Adrenal gland (tissue), 12 donors: ENCODE measurements around the gene COL24A1. TPM values are rescaled to one million over a fixed set of nuclear protein-coding genes. Genes with fewer than 3 reads are reported as not detected.

Experiments
- DNase-seq, 7 donors: peaks; one replicate each; pipeline ENCODE4 v3.0.0-alpha.2; 2019 to 2020
- H3K27ac ChIP-seq, 5 donors: fragments of 200-600 bp; sonication (generic) in 4 of 5; 1 replicate in 3 of 5; 2 replicates in 2 of 5; pipeline versions ENCODE4 v1.5.1 to v1.8.0; 2016 to 2020; ENCODE audit warnings: mild to moderate bottlenecking in 1 of 5
- H3K27me3 ChIP-seq: fragments of 200-600 bp; 2 replicates; pipeline ENCODE4 v1.8.0; 2021
- H3K36me3 ChIP-seq, 2 donors: fragments of 200-600 bp; replicated peaks in 1 of 2; 1 replicate in 1 of 2; 2 replicates in 1 of 2; pipeline versions ENCODE4 v1.5.1 to v1.8.0; 2018 to 2022
- H3K4me1 ChIP-seq, 2 donors: fragments of 200-600 bp; replicated peaks in 1 of 2; 1 replicate in 1 of 2; 2 replicates in 1 of 2; pipeline versions ENCODE4 v1.5.1 to v1.8.0; 2018 to 2021
- H3K4me3 ChIP-seq, 4 donors: fragments of 200-600 bp; sonication (generic) in 3 of 4; one replicate each; pipeline ENCODE4 v1.5.1; 2016 to 2018
- H3K9me3 ChIP-seq, 3 donors: fragments of 200-600 bp; sonication (generic) in 1 of 3; replicated peaks in 1 of 3; 1 replicate in 2 of 3; 2 replicates in 1 of 3; pipeline versions ENCODE4 v1.5.1 to v1.8.0; 2016 to 2021
- POLR2A ChIP-seq, 2 donors: fragments of 450-650 bp; IDR thresholded peaks; one replicate each; pipeline ENCODE4 v1.6.1; 2017; ENCODE audit warnings: antibody characterized with exemption in 2 of 2, mild to moderate bottlenecking in 2 of 2, moderate library complexity in 1 of 2
- WGBS, 4 donors: extraction: QIAGEN DNeasy Blood & Tissue Kit in 2 of 4; methylation state at CpG; one replicate each; pipeline versions ENCODE4 v1.1.5 to v1.1.7; 2013 to 2017; 5-methylcytosine and 5-hydroxymethylcytosine counted together
- intact Hi-C, 2 donors: fragments of 100-400 bp; cut with DNase I; formaldehyde crosslinking; loops; one replicate each; pipeline versions ENCODE4 v1.14.1 to v1.15.0; 2022 to 2023
- polyA plus RNA-seq, 3 donors: library from polyadenylated mRNA; stranded (reverse); fragments of 200-250 nt in 2 of 3; fragments of 350-450 nt in 1 of 3; fragmentation: Illumina TruSeq in 1 of 3; extraction: RNeasy Lipid Tissue Mini Kit (QIAGEN cat#74804) in 1 of 3; gene quantifications; one replicate each; pipeline ENCODE4 v1.2.3, GENCODE V29; 2013 to 2014
- total RNA-seq, 9 donors: library from RNA; depleted of rRNA in 4 of 9; stranded (reverse); fragments of >200 nt in 4 of 9; fragments of 120-200 nt in 1 of 9; fragmentation: NEBNext Ultra II Directional in 1 of 9; extraction: Animal tissue kit (Norgen Biotek cat#: 25700) in 1 of 9; gene quantifications; one replicate each; pipeline versions ENCODE4 v1.1.0 to v1.2.4, GENCODE V29; 2013 to 2023
- TF ChIP-seq, protein P1 (sequence below), 6 experiments: fragments of 450-650 bp in 4 of 6; fragments of 200-600 bp in 2 of 6; sonication (generic) in 1 of 6; IDR thresholded peaks; 1 replicate in 5 of 6; 2 replicates in 1 of 6; pipeline versions ENCODE4 v1.5.1 to v1.8.0; 2016 to 2021; ENCODE audit warnings: antibody characterized with exemption in 6 of 6, mild to moderate bottlenecking in 2 of 6, moderate library complexity in 1 of 6
- donor health status: healthy with polysubstance abuse.
- donor health status: Bipolar disorder and iron deficiency.
- donor health status: DM: yes; HTN: yes; CAD: no.
- donor health status: DM: no; HTN: no; CAD: no.
- donor health status: DM: no; HTN: no; CAD: no.
- donor health status: DM: yes; HTN: yes; CAD: no.

COL24A1 gene
- total and polyA plus RNA-seq, 12 donors, result 0.02 to 0.50 (median 0.11) TPM; not detected in 3

GRCh38 chr1:85700422-85700821 is 456.1 kb downstream of the COL24A1 start:
- H3K36me3 ChIP-seq, result peaks cover 0 to 18% of the 10 kb centered on the region in 2 donors
- H3K4me3 ChIP-seq, result no peak overlapping the region
- peaks cover 0 to 10% of the 10 kb centered on the region in 2 donors for H3K4me1 ChIP-seq
- TF ChIP-seq POLR2A (IDR thresholded peaks at IDR 0.05), result no peak
- TF ChIP-seq, protein P1, sequence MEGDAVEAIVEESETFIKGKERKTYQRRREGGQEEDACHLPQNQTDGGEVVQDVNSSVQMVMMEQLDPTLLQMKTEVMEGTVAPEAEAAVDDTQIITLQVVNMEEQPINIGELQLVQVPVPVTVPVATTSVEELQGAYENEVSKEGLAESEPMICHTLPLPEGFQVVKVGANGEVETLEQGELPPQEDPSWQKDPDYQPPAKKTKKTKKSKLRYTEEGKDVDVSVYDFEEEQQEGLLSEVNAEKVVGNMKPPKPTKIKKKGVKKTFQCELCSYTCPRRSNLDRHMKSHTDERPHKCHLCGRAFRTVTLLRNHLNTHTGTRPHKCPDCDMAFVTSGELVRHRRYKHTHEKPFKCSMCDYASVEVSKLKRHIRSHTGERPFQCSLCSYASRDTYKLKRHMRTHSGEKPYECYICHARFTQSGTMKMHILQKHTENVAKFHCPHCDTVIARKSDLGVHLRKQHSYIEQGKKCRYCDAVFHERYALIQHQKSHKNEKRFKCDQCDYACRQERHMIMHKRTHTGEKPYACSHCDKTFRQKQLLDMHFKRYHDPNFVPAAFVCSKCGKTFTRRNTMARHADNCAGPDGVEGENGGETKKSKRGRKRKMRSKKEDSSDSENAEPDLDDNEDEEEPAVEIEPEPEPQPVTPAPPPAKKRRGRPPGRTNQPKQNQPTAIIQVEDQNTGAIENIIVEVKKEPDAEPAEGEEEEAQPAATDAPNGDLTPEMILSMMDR (IDR thresholded peaks at IDR 0.05), result no peak
- 92 to 95% (median 94%) methylated on average over 4 of the region's 4 CpGs for WGBS, 4 donors
- no peaks in the 10 kb centered on the region for H3K9me3 ChIP-seq
- H3K27ac ChIP-seq, result no peak overlapping the region
- no peak for DNase-seq
- H3K27me3 ChIP-seq, result no peaks in the 10 kb centered on the region
- intact Hi-C loops, result no loop called here

- Histone ChIP-seq H3K4me1 (peaks cover 0 to 10% of the 10 kb centered on the region in 2 donors), H3K27ac (no peak overlapping the region), H3K36me3 (peaks cover 0 to 18% of the 10 kb centered on the region in 2 donors), H3K9me3 (no peaks in the 10 kb centered on the region), H3K27me3 (no peaks in the 10 kb centered on the region), H3K4me3 (no peak overlapping the region)
- no peak for DNase-seq
- intact Hi-C loops, result no loop called here
- TF ChIP-seq POLR2A (IDR thresholded peaks at IDR 0.05), result no peak
- TF ChIP-seq, protein P1 (IDR thresholded peaks at IDR 0.05), result no peak
Measured at GRCh38 chr1:85697895-85698294, 458.7 kb downstream of the COL24A1 start.

DNA sequence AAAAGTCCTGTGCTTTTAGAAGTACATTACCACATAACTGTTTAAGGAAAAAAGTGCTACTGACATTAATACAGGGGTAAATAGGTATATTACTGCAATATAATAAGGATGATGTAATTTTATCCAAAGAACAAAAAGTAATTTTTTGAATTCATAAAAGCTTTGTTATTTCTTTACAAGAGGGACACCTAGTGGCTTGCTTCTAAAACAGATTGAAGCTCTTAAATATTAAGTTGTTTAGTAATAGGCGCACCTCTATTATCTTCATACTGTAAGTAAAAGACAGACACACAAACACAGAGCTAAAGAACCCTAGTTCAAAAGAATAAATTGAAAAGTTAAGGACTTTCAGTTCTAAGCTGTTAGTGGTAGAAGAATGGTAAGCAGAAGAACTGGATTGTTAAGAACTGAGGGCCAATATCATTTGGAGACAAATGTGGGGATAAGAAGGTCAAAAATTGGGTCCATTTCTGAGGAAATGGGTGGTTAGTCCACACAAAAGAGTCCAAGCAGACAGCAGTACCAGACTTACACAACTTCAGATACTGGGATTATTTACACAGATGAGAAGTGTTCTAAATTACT is 463.8 kb downstream of the COL24A1 start:
- peaks cover 0 to 1% of the 10 kb centered on the region in 2 donors for H3K4me1 ChIP-seq
- DNase-seq, result no peak
- H3K9me3 ChIP-seq, result no peaks in the 10 kb centered on the region
- no peak overlapping the region for H3K27ac ChIP-seq
- H3K36me3 ChIP-seq, result no peaks in the 10 kb centered on the region
- 37 to 60% (median 50%) methylated on average over 1 of the region's 1 CpG for WGBS, 4 donors
- no peaks in the 10 kb centered on the region for H3K27me3 ChIP-seq
- H3K4me3 ChIP-seq, result no peak overlapping the region
- TF ChIP-seq, protein P1 (IDR thresholded peaks at IDR 0.05), result peak; percentile 13 to 64 (median 48)
- TF ChIP-seq POLR2A (IDR thresholded peaks at IDR 0.05), result no peak
- intact Hi-C loops, result loop anchor here (5.0 kb wide), 1 partner anchor 386 kb away; no protein-coding TSS in a partner anchor

- Histone ChIP-seq H3K27me3 (no peaks in the 10 kb centered on the region), H3K27ac (no peak overlapping the region), H3K9me3 (no peaks in the 10 kb centered on the region), H3K4me1 (no peaks in the 10 kb centered on the region), H3K4me3 (no peak overlapping the region), H3K36me3 (no peaks in the 10 kb centered on the region)
- 93 to 96% (median 94%) methylated on average over 4 of the region's 4 CpGs for WGBS, 4 donors
- no peak for DNase-seq
- intact Hi-C loops, result loop anchor here (5.0 kb wide), 1 partner anchor 383 kb away; no protein-coding TSS in a partner anchor
- TF ChIP-seq, protein P1 (IDR thresholded peaks at IDR 0.05), result no peak
- no peak for TF ChIP-seq POLR2A (IDR thresholded peaks at IDR 0.05)
Measured at GRCh38 chr1:85689775-85690404, 466.7 kb downstream of the COL24A1 start.
